Memory B cell (primary cell): ENCODE data around the gene STK39.

ENCODE experiments used
- ATAC-seq: fragments of 150-1000 bp; cut with Tn5 transposase; 2 replicates; pipeline ENCODE4 v1.10.0; 2021; ENCODE audit warnings: low read depth, mild to moderate bottlenecking, moderate library complexity
- DNase-seq, 2 donors: peaks; one replicate each; pipeline ENCODE4 v3.0.0; 2022; ENCODE audit warnings: low spot score in 2 of 2
- H3K27ac Mint-ChIP-seq: one replicate; pipeline ENCODE4 v1.8.0; 2022; ENCODE audit warnings: mild to moderate bottlenecking, moderate library complexity, mixed read lengths
- H3K27me3 Mint-ChIP-seq: one replicate; pipeline ENCODE4 v1.8.0; 2022; ENCODE audit warnings: mixed read lengths
- H3K36me3 Mint-ChIP-seq: one replicate; pipeline ENCODE4 v1.8.0; 2022; ENCODE audit warnings: mild to moderate bottlenecking, mixed read lengths
- H3K4me1 Mint-ChIP-seq: one replicate; pipeline ENCODE4 v1.8.0; 2022; ENCODE audit warnings: mixed read lengths
- H3K4me3 Mint-ChIP-seq: one replicate; pipeline ENCODE4 v1.8.0; 2022; ENCODE audit warnings: mild to moderate bottlenecking, moderate library complexity, mixed read lengths
- H3K9me3 Mint-ChIP-seq: one replicate; pipeline ENCODE4 v1.8.0; 2022; ENCODE audit warnings: mixed read lengths

The STK39 gene

DNA sequence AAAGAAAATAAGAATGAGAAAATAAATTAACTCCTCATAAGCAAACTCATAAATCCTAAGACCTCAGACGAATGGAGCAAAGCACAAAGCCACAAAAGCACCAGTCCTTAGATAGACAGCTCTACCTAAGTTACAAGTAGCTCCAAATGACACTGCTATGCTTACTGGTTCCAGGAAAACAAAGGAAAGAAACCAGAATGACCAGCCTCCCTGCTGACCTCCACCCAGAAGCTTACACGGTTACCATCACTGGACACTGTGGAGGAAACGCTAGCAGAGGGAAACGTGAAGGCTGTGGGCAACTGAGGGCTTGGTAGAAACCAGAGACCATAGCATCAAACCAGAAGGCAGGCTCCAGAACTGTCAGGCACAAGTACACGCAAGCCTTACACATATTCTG, 67.8 kb downstream of the STK39 start:
- no peak for ATAC-seq
- peaks cover 22% of the 10 kb centered on the region for H3K4me1 Mint-ChIP-seq
- no peaks in the 10 kb centered on the region for H3K9me3 Mint-ChIP-seq
- H3K4me3 Mint-ChIP-seq = no peak overlapping the region
- no peaks in the 10 kb centered on the region for H3K27me3 Mint-ChIP-seq
- peaks cover 8% of the 10 kb centered on the region for H3K36me3 Mint-ChIP-seq
- no peak for DNase-seq
- no peak overlapping the region for H3K27ac Mint-ChIP-seq

DNA sequence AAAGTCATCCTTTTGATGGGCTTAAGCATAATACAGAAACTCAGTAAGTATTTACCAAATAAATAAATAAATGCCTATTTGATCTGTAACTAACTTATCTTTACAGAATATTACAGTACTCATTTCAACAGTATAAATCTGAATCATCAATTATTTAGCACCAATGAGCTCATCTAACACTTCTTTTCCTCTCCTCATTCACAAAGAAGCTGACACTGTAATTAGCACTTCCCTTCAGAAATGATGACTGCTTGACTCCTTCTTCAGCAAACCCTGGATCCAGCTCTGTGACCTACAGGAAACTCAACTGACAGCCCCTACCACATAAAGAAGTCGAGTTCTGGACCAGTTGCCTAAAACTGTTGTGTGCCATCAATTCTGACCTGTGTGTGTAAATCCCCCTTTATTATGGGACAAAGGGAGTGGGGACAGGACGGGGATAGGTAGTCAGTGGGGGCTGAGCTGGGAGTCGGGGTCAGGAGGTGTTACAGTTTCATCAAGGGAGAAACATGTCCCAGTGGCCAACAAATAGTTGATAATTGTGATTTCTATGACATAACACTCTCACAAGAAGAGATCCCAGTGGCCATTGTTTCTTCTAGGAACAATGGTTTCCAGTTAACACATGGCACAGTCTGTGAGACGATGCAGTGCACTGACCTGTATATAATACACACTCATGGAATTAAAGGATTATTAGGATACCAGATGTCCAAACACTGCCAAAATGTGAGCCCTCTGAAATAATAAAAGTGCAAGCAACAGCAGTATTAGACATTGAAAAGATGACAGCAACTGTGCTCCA, 68.7 kb downstream of the STK39 start:
- Mint-ChIP-seq H3K27ac (no peak overlapping the region), H3K36me3 (peaks cover 8% of the 10 kb centered on the region), H3K4me1 (peaks cover 22% of the 10 kb centered on the region), H3K9me3 (no peaks in the 10 kb centered on the region), H3K27me3 (no peaks in the 10 kb centered on the region), H3K4me3 (no peak overlapping the region)
- no peak for ATAC-seq
- DNase-seq = no peak

DNA sequence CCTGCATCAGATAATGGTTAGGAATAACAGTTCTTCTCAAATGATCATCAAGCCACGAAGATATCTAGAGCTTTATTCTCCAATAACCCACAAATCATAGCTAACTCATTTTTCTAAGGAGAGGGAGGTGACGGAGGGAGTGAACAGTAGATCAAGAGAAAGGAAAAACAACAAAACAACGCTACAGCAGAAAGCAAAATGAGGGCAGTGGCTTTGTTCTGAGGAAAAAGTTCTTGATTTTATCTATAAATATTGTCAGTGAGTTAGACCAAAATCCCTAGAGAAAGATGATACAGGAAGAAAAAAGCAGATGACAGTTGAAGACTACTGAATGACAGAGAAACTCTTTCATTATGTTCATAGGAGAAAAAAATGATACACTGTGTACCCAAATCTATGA, 71.0 kb downstream of the STK39 start:
- Mint-ChIP-seq H3K4me1 (peaks cover 22% of the 10 kb centered on the region), H3K27me3 (no peaks in the 10 kb centered on the region), H3K9me3 (no peaks in the 10 kb centered on the region), H3K27ac (no peak overlapping the region), H3K36me3 (peaks cover 4% of the 10 kb centered on the region), H3K4me3 (no peak overlapping the region)
- no peak for DNase-seq
- no peak for ATAC-seq

DNA sequence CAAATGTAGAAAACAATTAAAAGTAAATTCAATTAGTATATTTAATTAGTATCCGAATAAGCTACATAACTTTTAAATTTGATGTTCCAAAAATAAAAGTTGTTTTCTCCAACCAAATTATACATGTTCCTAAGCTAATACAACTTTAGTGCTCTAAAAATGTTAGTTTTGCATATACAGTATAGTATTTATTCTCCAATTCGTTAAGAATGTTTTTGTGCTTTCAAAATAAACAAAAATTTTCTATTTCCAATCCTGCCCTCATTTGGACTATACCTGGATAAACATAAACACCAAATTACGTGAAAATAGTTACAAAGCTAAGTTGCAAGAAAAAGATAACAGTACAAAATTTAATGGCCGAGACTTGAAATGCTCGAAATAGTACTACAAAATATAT, 71.9 kb downstream of the STK39 start:
- Mint-ChIP-seq H3K4me3 (no peak overlapping the region), H3K27me3 (no peaks in the 10 kb centered on the region), H3K4me1 (peaks cover 25% of the 10 kb centered on the region), H3K36me3 (peaks cover 6% of the 10 kb centered on the region), H3K27ac (no peak overlapping the region), H3K9me3 (no peaks in the 10 kb centered on the region)
- ATAC-seq = no peak
- DNase-seq = no peak

DNA sequence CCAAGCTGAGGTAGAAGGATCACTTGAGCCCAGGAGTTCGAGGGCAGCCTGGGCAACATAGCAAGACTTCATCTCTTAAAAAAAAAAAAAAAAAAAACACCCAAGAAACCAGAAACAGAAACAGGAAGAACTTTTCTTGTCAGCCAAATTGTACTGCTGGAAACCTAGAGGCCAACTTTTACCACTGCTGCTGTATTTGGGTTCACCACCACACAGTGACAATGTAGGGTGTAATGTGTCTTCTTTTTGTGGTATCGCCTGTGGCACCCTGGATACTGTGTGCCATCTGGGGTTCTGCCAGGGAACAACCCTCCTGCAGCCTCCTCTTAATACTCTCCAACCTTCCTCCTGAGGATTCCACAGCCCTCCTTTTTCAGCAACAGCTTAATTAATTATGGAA, 72.6 kb downstream of the STK39 start:
- peaks cover 26% of the 10 kb centered on the region for H3K4me1 Mint-ChIP-seq
- peak overlapping the region; percentile 75 for H3K4me3 Mint-ChIP-seq
- no peaks in the 10 kb centered on the region for H3K27me3 Mint-ChIP-seq
- DNase-seq (peak; percentile 7 to 23), ATAC-seq (peak; percentile 95)
- H3K9me3 Mint-ChIP-seq = no peaks in the 10 kb centered on the region
- H3K36me3 Mint-ChIP-seq = peaks cover 7% of the 10 kb centered on the region
- peak overlapping the region; percentile 79 for H3K27ac Mint-ChIP-seq

DNA sequence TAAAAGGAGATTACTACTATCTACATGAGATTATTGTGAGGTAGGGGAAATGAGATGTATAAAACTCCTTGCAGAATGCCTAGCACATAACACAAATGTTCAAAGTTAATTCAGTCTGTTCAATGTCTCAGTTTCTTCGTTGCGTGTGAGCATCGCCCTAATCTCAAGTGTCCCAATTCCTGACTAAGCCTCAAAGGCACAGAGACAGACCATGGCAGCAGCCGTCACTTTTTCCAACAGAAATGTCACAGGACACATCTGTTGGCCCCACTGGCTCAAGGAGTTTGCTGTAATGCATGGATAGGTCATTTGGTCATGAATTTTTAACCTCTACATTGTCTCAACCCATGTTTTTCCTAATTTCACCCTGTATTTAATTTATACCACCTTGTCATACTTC, 75.3 kb downstream of the STK39 start:
- Mint-ChIP-seq H3K9me3 (no peaks in the 10 kb centered on the region), H3K4me3 (no peak overlapping the region), H3K36me3 (peaks cover 5% of the 10 kb centered on the region), H3K4me1 (peaks cover 13% of the 10 kb centered on the region), H3K27me3 (no peaks in the 10 kb centered on the region), H3K27ac (no peak overlapping the region)
- ATAC-seq (no peak), DNase-seq (no peak)

DNA sequence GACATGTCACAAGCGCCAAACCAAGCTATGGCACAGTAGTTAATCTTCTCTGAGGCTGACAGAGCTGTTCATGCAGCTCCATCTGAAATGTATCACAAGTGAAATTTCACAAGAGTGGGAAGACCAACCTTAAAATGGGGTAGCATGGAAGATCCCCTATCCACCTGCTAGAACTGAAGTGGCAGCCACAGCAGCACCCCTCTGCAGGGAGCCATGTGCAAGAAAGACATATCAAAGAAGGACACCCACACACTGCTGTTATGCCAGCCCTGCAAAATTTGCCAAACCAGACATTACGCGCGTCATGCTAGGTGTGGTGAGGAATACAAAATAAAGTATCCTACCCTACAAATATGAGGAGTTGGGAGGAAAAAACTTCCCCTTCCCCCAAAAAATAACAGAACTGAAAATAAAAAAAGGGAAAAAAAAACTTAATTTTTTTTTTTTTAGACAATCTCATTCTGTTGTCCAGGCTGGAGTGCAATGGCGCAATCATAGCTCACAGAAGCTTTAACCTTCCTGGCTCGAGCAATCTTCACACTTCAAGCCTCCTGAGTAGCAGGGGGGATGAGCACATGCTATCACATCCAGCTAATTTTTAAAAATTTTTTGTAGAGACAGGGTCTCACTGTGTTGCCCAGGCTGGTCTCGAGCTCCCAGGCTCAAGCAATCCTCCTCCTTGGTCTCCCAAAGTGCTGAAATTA, 76.2 kb downstream of the STK39 start:
- Mint-ChIP-seq H3K27ac (no peak overlapping the region), H3K9me3 (no peaks in the 10 kb centered on the region), H3K36me3 (peaks cover 10% of the 10 kb centered on the region), H3K4me3 (no peak overlapping the region), H3K27me3 (no peaks in the 10 kb centered on the region), H3K4me1 (peaks cover 18% of the 10 kb centered on the region)
- no peak for ATAC-seq
- DNase-seq = no peak

DNA sequence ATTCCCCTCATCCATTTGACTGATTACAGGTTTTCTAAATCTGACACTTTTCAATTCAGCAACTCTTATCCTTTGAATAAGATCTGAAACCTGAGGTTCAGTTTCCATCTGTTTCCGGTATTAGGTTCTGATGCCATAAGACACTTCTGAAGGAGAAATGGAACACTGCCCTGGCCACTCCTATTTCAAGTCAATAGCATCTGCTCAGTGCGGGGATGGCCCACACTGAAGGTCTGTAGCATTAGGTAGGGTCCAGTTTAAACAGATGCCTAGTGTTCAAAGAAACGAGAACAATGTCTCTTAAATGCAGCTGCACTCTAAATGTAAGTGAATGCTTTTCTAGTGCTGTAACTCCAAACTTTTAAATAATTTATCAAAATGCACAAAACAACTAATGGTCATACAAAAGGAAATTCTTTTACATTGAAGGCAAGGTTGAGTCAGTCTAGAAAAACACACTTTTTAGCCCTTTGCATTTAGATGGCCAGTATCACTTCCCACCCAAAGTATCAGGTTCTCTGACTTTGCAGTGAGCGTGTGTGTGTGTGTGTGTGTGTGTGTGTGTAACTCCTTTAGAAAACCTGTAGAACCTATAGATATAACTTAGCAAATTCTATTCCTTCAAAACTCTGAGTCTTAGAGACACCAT, 78.2 kb downstream of the STK39 start:
- H3K36me3 Mint-ChIP-seq = peaks cover 14% of the 10 kb centered on the region
- no peak overlapping the region for H3K27ac Mint-ChIP-seq
- no peaks in the 10 kb centered on the region for H3K9me3 Mint-ChIP-seq
- H3K27me3 Mint-ChIP-seq = no peaks in the 10 kb centered on the region
- ATAC-seq (no peak), DNase-seq (no peak)
- no peak overlapping the region for H3K4me3 Mint-ChIP-seq
- H3K4me1 Mint-ChIP-seq = peaks cover 20% of the 10 kb centered on the region

DNA sequence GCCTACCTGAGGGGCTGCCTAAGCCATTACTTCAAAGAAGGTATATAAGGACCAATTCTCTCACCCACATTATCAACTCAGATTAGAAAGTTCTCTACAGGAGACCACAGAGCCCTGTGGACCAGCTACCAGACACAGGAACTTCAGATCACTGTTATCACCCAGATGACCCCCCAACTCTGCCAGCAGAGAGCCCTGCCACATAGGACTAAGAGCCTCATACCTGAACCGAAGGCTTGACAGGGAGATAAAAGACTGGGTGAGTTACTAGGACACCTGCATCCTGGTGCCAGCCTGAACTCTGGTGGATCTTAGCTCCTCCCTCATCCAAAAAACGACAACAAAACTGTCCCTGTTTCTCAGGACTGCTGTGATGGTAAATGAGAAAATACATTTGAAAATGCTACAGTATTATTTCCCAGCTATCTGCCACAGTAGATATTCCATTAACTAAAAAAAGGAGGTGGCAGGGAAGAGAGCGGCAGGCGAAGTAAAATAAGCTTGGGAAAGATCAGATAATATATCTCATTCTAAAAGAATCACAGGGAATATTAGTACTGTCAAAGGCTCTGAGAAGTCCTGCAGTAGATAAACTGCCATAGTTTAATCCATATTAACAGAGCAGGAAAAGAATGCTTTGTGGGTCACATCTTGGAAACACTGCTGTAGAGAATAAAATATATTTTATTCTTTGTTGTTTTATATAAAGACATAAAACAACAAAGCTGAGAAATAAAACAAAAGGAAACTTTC, 79.7 kb downstream of the STK39 start:
- H3K36me3 Mint-ChIP-seq = peaks cover 20% of the 10 kb centered on the region
- H3K27ac Mint-ChIP-seq = no peak overlapping the region
- H3K4me1 Mint-ChIP-seq = peaks cover 20% of the 10 kb centered on the region
- no peaks in the 10 kb centered on the region for H3K27me3 Mint-ChIP-seq
- no peak for ATAC-seq
- no peak for DNase-seq
- no peak overlapping the region for H3K4me3 Mint-ChIP-seq
- no peaks in the 10 kb centered on the region for H3K9me3 Mint-ChIP-seq

DNA sequence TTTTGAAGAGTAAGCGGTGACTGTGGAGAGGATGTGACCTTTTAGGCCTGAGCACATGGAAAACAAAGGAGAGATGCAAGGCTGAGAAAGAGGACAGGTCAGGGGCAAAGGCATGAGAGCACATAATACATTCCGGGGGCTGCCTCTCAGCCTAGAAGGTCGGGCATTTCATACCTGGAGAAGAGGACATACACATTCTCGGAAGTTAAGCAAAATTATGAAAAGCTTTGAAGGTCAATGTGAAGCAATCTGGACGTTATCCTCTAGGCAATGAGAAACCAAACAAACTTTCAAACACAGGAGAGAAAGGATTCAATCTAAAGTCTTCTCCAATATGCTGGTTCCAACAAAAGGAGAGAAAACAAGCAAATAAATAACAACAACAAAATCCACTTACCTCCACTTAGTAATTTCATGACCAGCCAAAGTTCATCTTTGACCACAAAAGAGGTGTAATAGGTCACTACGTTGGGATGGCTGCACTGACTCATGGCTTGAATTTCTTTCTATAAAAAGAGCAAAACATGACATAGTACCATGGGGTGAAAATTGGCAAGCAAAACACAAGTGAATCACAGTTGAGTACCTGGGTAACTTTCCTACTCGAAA, 80.4 kb downstream of the STK39 start:
- no peaks in the 10 kb centered on the region for H3K9me3 Mint-ChIP-seq
- ATAC-seq = no peak
- H3K4me3 Mint-ChIP-seq = no peak overlapping the region
- no peaks in the 10 kb centered on the region for H3K27me3 Mint-ChIP-seq
- peak overlapping the region; percentile 72 for H3K27ac Mint-ChIP-seq
- H3K4me1 Mint-ChIP-seq = peaks cover 20% of the 10 kb centered on the region
- H3K36me3 Mint-ChIP-seq = peaks cover 20% of the 10 kb centered on the region
- no peak for DNase-seq

DNA sequence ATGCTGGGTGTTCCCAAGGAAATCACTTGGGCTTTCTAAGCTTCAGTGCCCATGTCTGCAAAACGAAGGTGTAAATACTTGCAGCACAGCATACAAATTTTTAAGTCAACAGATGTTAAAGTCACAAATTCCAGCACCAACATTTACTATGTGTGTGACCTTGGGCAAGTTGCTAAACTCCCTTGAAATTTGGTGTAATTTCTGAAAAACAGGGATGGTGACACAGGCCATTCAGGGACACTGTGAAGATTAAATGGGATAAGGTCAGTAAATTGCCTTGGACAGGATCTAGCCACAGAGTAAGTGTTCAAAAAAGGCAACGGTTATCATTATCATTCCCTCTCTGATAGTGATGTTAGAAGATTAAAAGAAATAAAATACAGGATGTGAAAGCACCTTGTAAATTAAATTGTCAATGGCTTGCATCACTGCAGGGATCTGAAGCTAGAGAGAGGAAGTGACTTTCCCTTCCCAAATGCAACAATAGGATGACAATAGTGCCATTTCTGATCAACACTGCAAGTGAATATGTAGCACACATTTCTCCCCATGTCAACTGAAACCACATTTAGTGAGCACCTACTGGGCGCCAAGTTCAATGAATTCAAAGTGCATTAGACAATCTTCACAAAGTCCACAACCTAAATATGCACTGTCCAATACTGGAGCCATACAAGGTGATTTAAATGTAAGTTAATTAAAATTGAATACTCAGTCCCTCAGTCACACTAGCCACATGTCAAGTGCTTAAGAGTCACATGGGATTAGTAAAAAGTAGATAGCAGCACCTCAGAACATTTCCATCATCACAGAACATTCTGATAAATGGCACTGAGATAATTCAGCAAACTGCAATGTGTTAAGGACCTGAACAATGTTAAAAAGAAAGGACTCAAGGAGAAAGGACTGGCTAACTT, 81.2 kb downstream of the STK39 start:
- DNase-seq (no peak), ATAC-seq (no peak)
- Mint-ChIP-seq H3K9me3 (no peaks in the 10 kb centered on the region), H3K4me1 (peaks cover 20% of the 10 kb centered on the region), H3K36me3 (peaks cover 20% of the 10 kb centered on the region), H3K4me3 (no peak overlapping the region), H3K27ac (peak overlapping the region; percentile 72), H3K27me3 (no peaks in the 10 kb centered on the region)

DNA sequence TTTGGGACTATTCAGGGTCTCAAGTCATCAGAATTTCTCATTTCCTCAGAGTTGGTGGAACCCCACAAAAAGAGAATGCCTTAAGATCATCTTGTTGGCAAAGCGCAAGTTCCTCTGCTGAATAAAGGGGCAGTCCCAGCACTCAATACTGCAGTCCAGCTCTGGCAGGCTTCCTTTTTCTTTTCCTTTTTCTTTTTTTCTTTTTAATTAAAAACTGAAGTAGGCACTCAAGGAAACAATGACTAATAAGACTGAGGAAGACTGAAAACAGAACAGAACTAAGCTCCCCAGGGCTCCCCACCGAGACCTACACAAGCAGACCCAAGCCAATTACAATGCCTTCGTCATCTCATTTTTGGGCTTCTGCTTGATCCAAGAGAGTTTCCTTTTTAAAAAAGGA, 82.0 kb downstream of the STK39 start:
- DNase-seq = no peak
- ATAC-seq = peak; percentile 22
- Mint-ChIP-seq H3K27me3 (no peaks in the 10 kb centered on the region), H3K27ac (no peak overlapping the region), H3K9me3 (no peaks in the 10 kb centered on the region), H3K4me3 (no peak overlapping the region), H3K4me1 (peaks cover 17% of the 10 kb centered on the region), H3K36me3 (peaks cover 17% of the 10 kb centered on the region)

DNA sequence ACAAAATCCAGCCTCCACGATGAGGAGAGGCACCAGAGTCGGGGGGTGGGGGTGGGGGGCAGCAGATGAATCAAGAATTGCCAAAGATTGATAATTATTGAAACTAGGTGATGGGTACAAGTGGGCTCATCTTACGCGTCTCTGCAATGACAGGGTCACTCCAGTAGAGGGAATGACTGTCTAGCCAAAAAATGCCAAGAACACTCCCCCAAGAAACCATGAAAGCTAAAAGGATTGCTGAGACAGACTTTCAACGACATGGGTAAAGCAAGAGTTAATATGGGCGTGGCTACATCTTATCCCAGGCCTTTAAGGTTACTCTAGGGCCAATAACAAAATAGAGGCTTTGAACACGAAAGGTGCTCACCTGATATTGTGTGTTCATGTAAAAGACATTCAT, 86.5 kb downstream of the STK39 start:
- no peak for ATAC-seq
- H3K4me3 Mint-ChIP-seq = no peak overlapping the region

More for the DNA sequence above, 86.5 kb downstream of the STK39 start:
- no peak for DNase-seq
- peaks cover 3% of the 10 kb centered on the region for H3K4me1 Mint-ChIP-seq
- no peaks in the 10 kb centered on the region for H3K9me3 Mint-ChIP-seq
- peaks cover 9% of the 10 kb centered on the region for H3K36me3 Mint-ChIP-seq
- no peak overlapping the region for H3K27ac Mint-ChIP-seq
- no peaks in the 10 kb centered on the region for H3K27me3 Mint-ChIP-seq
